Rectal smooth muscle tissue (tissue), 1 donor: ENCODE data around the gene FCHSD1.

Experiments
- H3K27ac ChIP-seq: one replicate; pipeline ENCODE4 v1.7.0; 2013; ENCODE audit warnings: low read depth, low read length, inconsistent platforms
- H3K27me3 ChIP-seq: one replicate; pipeline ENCODE4 v1.7.0; 2013; ENCODE audit warnings: low read length; ENCODE audit not compliant: control insufficient read depth, insufficient read depth
- H3K36me3 ChIP-seq: one replicate; pipeline ENCODE4 v1.7.0; 2013; ENCODE audit warnings: low read length; ENCODE audit not compliant: control insufficient read depth, insufficient read depth
- H3K4me1 ChIP-seq: one replicate; pipeline ENCODE4 v1.7.0; 2013; ENCODE audit warnings: low read length; ENCODE audit not compliant: control insufficient read depth, insufficient read depth
- H3K4me3 ChIP-seq: one replicate; pipeline ENCODE4 v1.7.0; 2013; ENCODE audit warnings: low read length
- H3K9ac ChIP-seq: one replicate; pipeline ENCODE4 v1.7.0; 2013; ENCODE audit warnings: low read length

FCHSD1 gene

GRCh38 chr5:141602606-141603005 is 48.6 kb downstream of the FCHSD1 start:
- Histone ChIP-seq H3K4me3 (no peak overlapping the region), H3K9ac (no peak overlapping the region), H3K27ac (no peak overlapping the region), H3K4me1 (peaks cover 4% of the 10 kb centered on the region), H3K27me3 (no peaks in the 10 kb centered on the region), H3K36me3 (no peaks in the 10 kb centered on the region)

GRCh38 chr5:141598391-141599345 is 52.5 kb downstream of the FCHSD1 start:
- Histone ChIP-seq H3K9ac (no peak overlapping the region), H3K27me3 (no peaks in the 10 kb centered on the region), H3K4me1 (no peaks in the 10 kb centered on the region), H3K36me3 (no peaks in the 10 kb centered on the region), H3K4me3 (no peak overlapping the region), H3K27ac (no peak overlapping the region)

GRCh38 chr5:141597814-141598213 is 53.4 kb downstream of the FCHSD1 start:
- H3K27me3 ChIP-seq, result no peaks in the 10 kb centered on the region
- no peak overlapping the region for H3K9ac ChIP-seq
- no peaks in the 10 kb centered on the region for H3K4me1 ChIP-seq
- no peaks in the 10 kb centered on the region for H3K36me3 ChIP-seq
- H3K4me3 ChIP-seq, result no peak overlapping the region
- H3K27ac ChIP-seq, result no peak overlapping the region

- H3K9ac ChIP-seq, result no peak overlapping the region
- H3K4me3 ChIP-seq, result no peak overlapping the region
- H3K27me3 ChIP-seq, result no peaks in the 10 kb centered on the region
- H3K27ac ChIP-seq, result no peak overlapping the region
- no peaks in the 10 kb centered on the region for H3K36me3 ChIP-seq
- H3K4me1 ChIP-seq, result no peaks in the 10 kb centered on the region
These were observed 53.8 kb downstream of the FCHSD1 start for GRCh38 chr5:141597394-141597793.

GRCh38 chr5:141596867-141597266 is 54.4 kb downstream of the FCHSD1 start:
- Histone ChIP-seq H3K27ac (no peak overlapping the region), H3K4me3 (no peak overlapping the region)

GRCh38 chr5:141590127-141590526 is 61.1 kb downstream of the FCHSD1 start:
- Histone ChIP-seq H3K9ac (no peak overlapping the region), H3K4me1 (no peaks in the 10 kb centered on the region), H3K27ac (no peak overlapping the region), H3K4me3 (no peak overlapping the region), H3K36me3 (peaks cover 6% of the 10 kb centered on the region), H3K27me3 (no peaks in the 10 kb centered on the region)

More at GRCh38 chr5:141596867-141597266, 54.4 kb downstream of the FCHSD1 start:
- no peaks in the 10 kb centered on the region for H3K4me1 ChIP-seq
- no peaks in the 10 kb centered on the region for H3K27me3 ChIP-seq
- H3K9ac ChIP-seq, result no peak overlapping the region
- H3K36me3 ChIP-seq, result no peaks in the 10 kb centered on the region
